ENCODE results near the gene ECHDC3.

Gene ECHDC3

GRCh38 chr10:11794566-11794965 lies 52.4 kb downstream of the ECHDC3 start:
- Histone ChIP-seq H3K9ac (ENCODE audit: low read depth, low read length) (no peak overlapping the region), H3K36me3 (ENCODE audit: insufficient read depth, low read length) (no peaks in the 10 kb centered on the region; the same call in 1 of the 2 replicates), H3K4me1 (ENCODE audit: insufficient read depth, low read length) (peaks cover 16% of the 10 kb centered on the region), H3K9me3 (ENCODE audit: control insufficient read depth, insufficient read depth, low read length) (no peaks in the 10 kb centered on the region)

GRCh38 chr10:11795101-11795920 lies 53.1 kb downstream of the ECHDC3 start:
- H3K9me3 ChIP-seq (ENCODE audit: control insufficient read depth, insufficient read depth, low read length): no peaks in the 10 kb centered on the region
- H3K36me3 ChIP-seq (ENCODE audit: insufficient read depth, low read length): no peaks in the 10 kb centered on the region; the same call in 1 of the 2 replicates
- H3K4me1 ChIP-seq (ENCODE audit: insufficient read depth, low read length): peaks cover 18% of the 10 kb centered on the region
- H3K9ac ChIP-seq (ENCODE audit: low read depth, low read length): no peak overlapping the region

GRCh38 chr10:11796474-11796873 lies 54.3 kb downstream of the ECHDC3 start:
- Histone ChIP-seq H3K9ac (ENCODE audit: low read depth, low read length) (no peak overlapping the region), H3K4me1 (ENCODE audit: insufficient read depth, low read length) (peaks cover 18% of the 10 kb centered on the region), H3K9me3 (ENCODE audit: control insufficient read depth, insufficient read depth, low read length) (no peaks in the 10 kb centered on the region), H3K36me3 (ENCODE audit: insufficient read depth, low read length) (no peaks in the 10 kb centered on the region; the same call in 1 of the 2 replicates)

GRCh38 chr10:11797281-11797680 lies 55.1 kb downstream of the ECHDC3 start:
- no peaks in the 10 kb centered on the region for H3K9me3 ChIP-seq (ENCODE audit: control insufficient read depth, insufficient read depth, low read length)
- peaks cover 18% of the 10 kb centered on the region for H3K4me1 ChIP-seq (ENCODE audit: insufficient read depth, low read length)
- no peaks in the 10 kb centered on the region; the same call in 1 of the 2 replicates for H3K36me3 ChIP-seq (ENCODE audit: insufficient read depth, low read length)
- no peak overlapping the region for H3K9ac ChIP-seq (ENCODE audit: low read depth, low read length)

- no peak overlapping the region for H3K9ac ChIP-seq (ENCODE audit: low read depth, low read length)
- H3K9me3 ChIP-seq (ENCODE audit: control insufficient read depth, insufficient read depth, low read length): no peaks in the 10 kb centered on the region
- H3K36me3 ChIP-seq (ENCODE audit: insufficient read depth, low read length): no peaks in the 10 kb centered on the region; the same call in 1 of the 2 replicates
- peaks cover 18% of the 10 kb centered on the region for H3K4me1 ChIP-seq (ENCODE audit: insufficient read depth, low read length)
Observed at GRCh38 chr10:11797847-11798633, 55.9 kb downstream of the ECHDC3 start.

GRCh38 chr10:11798845-11799735 lies 56.9 kb downstream of the ECHDC3 start:
- peaks cover 18% of the 10 kb centered on the region for H3K4me1 ChIP-seq (ENCODE audit: insufficient read depth, low read length)
- H3K9ac ChIP-seq (ENCODE audit: low read depth, low read length): no peak overlapping the region
- no peaks in the 10 kb centered on the region for H3K9me3 ChIP-seq (ENCODE audit: control insufficient read depth, insufficient read depth, low read length)
- no peaks in the 10 kb centered on the region; the same call in 1 of the 2 replicates for H3K36me3 ChIP-seq (ENCODE audit: insufficient read depth, low read length)

- peaks cover 15% of the 10 kb centered on the region for H3K4me1 ChIP-seq (ENCODE audit: insufficient read depth, low read length)
- no peaks in the 10 kb centered on the region; the same call in 1 of the 2 replicates for H3K36me3 ChIP-seq (ENCODE audit: insufficient read depth, low read length)
- no peaks in the 10 kb centered on the region for H3K9me3 ChIP-seq (ENCODE audit: control insufficient read depth, insufficient read depth, low read length)
- no peak overlapping the region for H3K9ac ChIP-seq (ENCODE audit: low read depth, low read length)
Observed at GRCh38 chr10:11799736-11800080, 57.5 kb downstream of the ECHDC3 start.

- Histone ChIP-seq H3K36me3 (ENCODE audit: insufficient read depth, low read length) (no peaks in the 10 kb centered on the region), H3K9me3 (ENCODE audit: control insufficient read depth, insufficient read depth, low read length) (no peaks in the 10 kb centered on the region), H3K4me1 (ENCODE audit: insufficient read depth, low read length) (peaks cover 4% of the 10 kb centered on the region), H3K9ac (ENCODE audit: low read depth, low read length) (no peak overlapping the region)
Observed at GRCh38 chr10:11804336-11804735, 62.2 kb downstream of the ECHDC3 start.

GRCh38 chr10:11805792-11806191 lies 63.6 kb downstream of the ECHDC3 start:
- Histone ChIP-seq H3K4me1 (ENCODE audit: insufficient read depth, low read length) (peaks cover 6% of the 10 kb centered on the region), H3K9ac (ENCODE audit: low read depth, low read length) (no peak overlapping the region), H3K9me3 (ENCODE audit: control insufficient read depth, insufficient read depth, low read length) (no peaks in the 10 kb centered on the region), H3K36me3 (ENCODE audit: insufficient read depth, low read length) (no peaks in the 10 kb centered on the region)

- Histone ChIP-seq H3K9me3 (ENCODE audit: control insufficient read depth, insufficient read depth, low read length) (no peaks in the 10 kb centered on the region), H3K4me1 (ENCODE audit: insufficient read depth, low read length) (peaks cover 7% of the 10 kb centered on the region), H3K9ac (ENCODE audit: low read depth, low read length) (no peak overlapping the region), H3K36me3 (ENCODE audit: insufficient read depth, low read length) (no peaks in the 10 kb centered on the region)
Observed at GRCh38 chr10:11806706-11807105, 64.5 kb downstream of the ECHDC3 start.

GRCh38 chr10:11808808-11809207 lies 66.6 kb downstream of the ECHDC3 start:
- Histone ChIP-seq H3K9me3 (ENCODE audit: control insufficient read depth, insufficient read depth, low read length) (no peaks in the 10 kb centered on the region), H3K36me3 (ENCODE audit: insufficient read depth, low read length) (no peaks in the 10 kb centered on the region), H3K4me1 (ENCODE audit: insufficient read depth, low read length) (peaks cover 7% of the 10 kb centered on the region), H3K9ac (ENCODE audit: low read depth, low read length) (no peak overlapping the region)

- H3K9ac ChIP-seq (ENCODE audit: low read depth, low read length): no peak overlapping the region
- H3K4me1 ChIP-seq (ENCODE audit: insufficient read depth, low read length): peaks cover 7% of the 10 kb centered on the region
- H3K36me3 ChIP-seq (ENCODE audit: insufficient read depth, low read length): no peaks in the 10 kb centered on the region
- no peaks in the 10 kb centered on the region for H3K9me3 ChIP-seq (ENCODE audit: control insufficient read depth, insufficient read depth, low read length)
Observed at GRCh38 chr10:11810313-11810766, 68.2 kb downstream of the ECHDC3 start.

GRCh38 chr10:11810973-11811372 lies 68.8 kb downstream of the ECHDC3 start:
- Histone ChIP-seq H3K9me3 (ENCODE audit: control insufficient read depth, insufficient read depth, low read length) (no peaks in the 10 kb centered on the region), H3K36me3 (ENCODE audit: insufficient read depth, low read length) (no peaks in the 10 kb centered on the region), H3K9ac (ENCODE audit: low read depth, low read length) (no peak overlapping the region), H3K4me1 (ENCODE audit: insufficient read depth, low read length) (peaks cover 7% of the 10 kb centered on the region)

GRCh38 chr10:11813177-11813576 lies 71.0 kb downstream of the ECHDC3 start:
- no peaks in the 10 kb centered on the region for H3K9me3 ChIP-seq (ENCODE audit: control insufficient read depth, insufficient read depth, low read length)

More at GRCh38 chr10:11813177-11813576, 71.0 kb downstream of the ECHDC3 start:
- H3K4me1 ChIP-seq (ENCODE audit: insufficient read depth, low read length): peaks cover 7% of the 10 kb centered on the region
- H3K9ac ChIP-seq (ENCODE audit: low read depth, low read length): no peak overlapping the region
- H3K36me3 ChIP-seq (ENCODE audit: insufficient read depth, low read length): no peaks in the 10 kb centered on the region
